GM18517 (cell line): ENCODE results near the gene HTRA3.

Source experiments
- ATAC-seq: cut with Tn5 transposase; IDR thresholded peaks from one replicate; pipeline ENCODE4 v1.9.1; 2021; ENCODE audit warnings: mild to moderate bottlenecking, moderate library complexity; ENCODE audit not compliant: unreplicated experiment

The HTRA3 gene

DNA sequence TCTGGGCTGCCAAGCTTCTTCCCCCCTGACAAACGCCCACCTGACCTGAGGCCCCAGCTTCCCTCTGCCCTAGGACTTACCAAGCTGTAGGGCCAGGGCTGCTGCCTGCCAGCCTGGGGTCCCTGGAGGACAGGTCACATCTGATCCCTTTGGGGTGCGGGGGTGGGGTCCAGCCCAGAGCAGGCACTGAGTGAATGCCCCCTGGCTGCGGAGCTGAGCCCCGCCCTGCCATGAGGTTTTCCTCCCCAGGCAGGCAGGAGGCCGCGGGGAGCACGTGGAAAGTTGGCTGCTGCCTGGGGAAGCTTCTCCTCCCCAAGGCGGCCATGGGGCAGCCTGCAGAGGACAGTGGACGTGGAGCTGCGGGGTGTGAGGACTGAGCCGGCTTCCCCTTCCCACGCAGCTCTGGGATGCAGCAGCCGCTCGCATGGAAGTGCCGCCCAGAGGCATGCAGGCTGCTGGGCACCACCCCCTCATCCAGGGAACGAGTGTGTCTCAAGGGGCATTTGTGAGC is 37.0 kb downstream of the HTRA3 start:
- ATAC-seq = no peak

DNA sequence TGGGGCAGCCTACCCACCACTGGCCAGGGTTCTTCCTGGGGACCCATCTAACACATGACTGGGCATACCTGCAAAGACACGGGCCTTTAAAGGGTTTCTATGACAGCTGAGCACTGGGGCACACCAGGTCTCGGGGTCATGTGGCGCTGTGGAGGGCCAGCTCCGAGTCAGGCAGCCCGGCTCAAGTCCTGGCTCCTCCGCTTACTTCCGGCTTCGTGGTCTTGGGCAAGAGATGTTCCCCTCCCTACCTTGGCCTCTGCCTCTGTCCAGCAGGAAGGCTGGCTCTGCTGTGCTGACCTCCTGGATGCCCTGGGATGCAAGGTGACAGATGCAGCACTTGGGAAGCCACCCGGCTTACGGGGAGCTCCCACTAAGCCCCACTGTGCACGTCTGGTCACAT is 37.6 kb downstream of the HTRA3 start:
- ATAC-seq = no peak

DNA sequence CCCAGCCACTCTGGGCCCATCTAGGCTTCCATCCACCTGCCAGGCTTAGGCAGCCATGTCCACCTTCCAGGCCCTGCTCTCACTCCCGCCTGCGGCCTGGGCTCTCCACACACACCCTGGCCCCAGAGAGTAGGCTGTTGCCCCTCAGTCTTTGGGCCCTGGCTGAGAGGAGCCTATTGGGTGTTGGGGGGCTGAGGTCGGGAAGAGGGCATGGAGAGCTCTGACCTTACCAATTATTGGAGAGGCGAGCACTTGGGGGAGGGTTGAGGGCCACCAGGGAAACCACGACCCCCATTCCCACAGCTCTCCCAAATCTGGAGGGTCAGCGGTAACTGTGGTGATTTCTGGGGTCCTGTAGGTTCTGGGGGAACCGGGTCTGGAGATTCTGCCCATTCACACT is 38.2 kb downstream of the HTRA3 start:
- no peak for ATAC-seq

DNA sequence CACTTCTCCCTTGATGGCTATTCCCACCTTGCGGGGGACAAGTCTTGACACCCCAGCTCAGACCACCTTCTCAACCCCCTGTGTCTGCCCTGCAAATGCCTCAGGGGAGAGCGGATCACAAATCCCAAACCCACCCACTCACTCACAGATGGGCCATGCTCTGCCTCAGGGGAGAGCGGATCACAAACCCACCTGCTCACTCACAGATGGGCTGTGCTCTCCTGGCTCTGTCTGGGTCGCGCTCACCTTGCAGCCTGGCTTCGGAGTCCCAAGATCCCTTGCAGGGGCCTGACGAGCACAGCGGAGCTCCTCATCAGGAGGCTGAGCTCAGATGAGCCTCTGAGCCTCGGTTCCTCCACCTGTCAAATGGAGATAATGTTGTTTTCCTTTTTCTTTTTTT is 38.6 kb downstream of the HTRA3 start:
- no peak for ATAC-seq

DNA sequence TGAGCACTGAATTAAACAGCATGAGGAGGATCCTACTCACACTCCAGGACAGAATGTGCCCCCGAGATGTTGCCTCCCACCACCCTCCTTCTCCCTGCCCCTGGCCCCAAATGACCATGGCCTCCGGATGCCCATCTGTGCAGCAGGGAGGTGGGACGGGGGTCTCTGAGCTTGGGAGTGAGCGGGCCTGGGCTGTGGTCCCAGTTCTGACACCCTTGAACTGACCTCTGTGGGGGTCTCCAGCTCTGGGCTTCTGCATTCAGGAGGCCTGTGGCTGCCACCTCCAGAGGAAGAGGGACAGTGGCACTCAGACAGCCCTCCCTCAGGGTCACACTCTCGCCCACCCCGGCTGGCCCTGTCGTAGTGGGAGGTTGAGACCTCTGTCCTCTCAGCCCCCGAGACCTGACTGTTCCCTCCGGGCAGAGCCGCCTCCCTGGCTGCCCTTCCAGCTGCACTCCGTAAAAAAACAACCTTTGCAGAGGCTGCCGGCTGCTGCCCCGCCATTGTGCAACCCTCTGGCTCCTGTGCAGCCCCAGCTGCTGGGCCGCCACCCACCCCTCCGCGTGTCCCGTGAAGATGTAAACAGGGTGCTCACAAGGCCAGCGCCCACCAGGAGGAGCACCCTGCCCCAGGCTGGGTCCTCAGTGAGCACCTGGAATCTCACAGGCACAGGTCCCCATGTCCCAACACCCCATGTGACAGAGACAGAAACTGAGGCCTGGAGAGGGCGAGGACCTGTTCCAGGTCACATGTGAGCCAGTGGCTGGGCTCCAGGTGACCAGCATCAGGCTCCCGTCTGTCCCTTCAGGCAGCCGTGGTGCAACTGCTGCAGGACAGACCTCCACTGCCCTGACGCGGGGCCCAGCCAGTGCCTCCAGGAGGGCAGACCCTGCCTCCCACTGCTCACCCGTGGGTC is 39.6 kb downstream of the HTRA3 start:
- no peak for ATAC-seq

DNA sequence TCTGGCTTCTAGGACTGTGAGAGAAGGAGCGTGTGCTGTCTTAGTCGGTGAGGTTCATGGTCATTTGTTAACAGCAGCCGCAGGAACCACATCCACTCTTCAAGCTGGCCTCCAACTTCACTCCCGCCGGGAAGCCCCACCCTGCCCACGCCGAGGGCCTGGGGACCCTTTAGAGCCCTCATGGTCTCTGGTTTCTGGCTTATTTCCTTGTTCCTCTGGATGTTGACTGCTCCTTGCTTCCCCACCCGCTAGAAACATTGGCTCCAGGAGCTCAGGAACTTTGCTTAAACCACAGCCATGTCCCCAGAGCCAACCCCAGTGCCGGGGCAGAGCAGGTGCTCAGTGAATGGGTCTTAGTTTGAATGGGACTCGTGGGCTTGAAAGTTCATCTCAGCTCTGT is 40.8 kb downstream of the HTRA3 start:
- no peak for ATAC-seq

DNA sequence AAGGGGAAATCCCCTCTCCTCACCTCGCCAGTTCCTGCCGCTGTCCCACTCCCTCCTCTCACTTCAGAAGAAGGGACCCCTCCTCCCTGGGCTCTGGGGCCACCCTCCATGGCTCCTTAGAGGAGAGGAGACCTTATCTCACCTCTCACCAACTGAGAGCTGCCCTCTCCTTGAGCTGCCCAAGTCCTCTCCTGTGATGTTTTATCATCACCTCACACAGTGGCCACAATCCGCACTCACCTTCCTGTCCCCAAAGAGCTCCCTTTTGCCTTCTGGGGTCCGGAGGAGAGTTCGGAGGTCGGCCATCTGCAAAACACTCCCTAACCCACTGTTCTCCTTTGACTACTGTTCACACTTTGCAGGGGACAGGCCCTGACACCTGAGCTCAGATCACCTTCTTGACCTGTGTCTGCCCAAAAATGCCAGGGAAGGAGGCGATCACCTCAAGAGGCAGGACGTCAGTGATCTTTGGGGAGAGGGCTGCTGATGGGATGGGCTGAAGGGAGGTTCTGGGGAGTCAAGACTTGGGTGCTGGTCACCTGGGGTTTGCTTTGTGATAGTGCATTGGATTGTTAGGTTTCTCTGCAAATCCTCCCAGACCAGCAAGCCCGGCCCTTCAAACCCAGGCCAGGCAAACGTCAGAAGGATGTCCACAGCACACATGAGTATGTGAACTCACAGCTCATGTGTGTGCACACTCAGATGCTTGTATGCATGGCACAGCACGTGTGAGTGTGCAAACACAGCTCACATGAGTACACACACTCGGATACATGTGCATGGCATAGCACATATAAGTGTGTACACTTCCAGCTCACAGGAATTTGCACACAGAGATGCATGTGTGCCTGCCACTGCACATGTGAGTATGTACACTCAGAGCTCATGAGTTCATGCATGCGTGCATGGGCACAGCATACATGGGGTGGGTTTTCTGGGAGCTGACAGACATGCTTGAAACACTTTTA is 41.8 kb downstream of the HTRA3 start:
- no peak for ATAC-seq

DNA sequence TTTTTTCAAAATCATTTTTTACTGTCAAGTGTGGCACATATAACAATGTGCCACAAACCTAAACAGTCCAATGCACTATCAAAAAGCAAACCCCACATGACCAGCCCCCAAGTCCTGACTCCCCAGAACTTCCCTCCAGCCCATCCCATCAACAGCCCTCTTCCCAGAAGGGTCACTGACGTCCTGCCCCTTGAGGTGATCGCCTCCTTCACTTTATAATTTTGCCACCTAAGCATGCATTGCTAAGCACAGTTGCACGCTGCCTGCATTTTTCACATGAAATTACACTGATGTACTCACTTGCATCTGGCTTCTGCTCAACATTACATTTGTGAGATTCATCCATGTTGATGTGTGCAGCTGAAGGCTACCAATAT is 42.5 kb downstream of the HTRA3 start:
- ATAC-seq = no peak

DNA sequence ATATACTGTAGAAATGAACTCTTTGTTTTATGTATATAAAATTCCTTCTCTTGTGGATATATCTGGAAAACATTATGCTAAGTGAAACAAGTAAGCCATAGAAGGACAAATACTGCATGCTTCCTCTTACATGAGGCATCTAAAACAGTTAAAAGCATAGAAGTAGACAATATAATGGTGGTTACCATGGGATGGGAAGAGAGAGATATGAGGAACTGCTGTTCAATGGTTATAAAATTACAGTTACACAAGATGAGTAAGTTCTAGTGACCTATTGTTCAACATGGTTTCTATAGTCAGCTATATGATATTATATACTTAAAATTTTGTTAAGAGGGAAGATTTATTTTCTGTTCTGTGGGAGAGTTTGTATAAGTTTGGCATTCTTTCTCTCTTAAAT is 43.4 kb downstream of the HTRA3 start:
- no peak for ATAC-seq

DNA sequence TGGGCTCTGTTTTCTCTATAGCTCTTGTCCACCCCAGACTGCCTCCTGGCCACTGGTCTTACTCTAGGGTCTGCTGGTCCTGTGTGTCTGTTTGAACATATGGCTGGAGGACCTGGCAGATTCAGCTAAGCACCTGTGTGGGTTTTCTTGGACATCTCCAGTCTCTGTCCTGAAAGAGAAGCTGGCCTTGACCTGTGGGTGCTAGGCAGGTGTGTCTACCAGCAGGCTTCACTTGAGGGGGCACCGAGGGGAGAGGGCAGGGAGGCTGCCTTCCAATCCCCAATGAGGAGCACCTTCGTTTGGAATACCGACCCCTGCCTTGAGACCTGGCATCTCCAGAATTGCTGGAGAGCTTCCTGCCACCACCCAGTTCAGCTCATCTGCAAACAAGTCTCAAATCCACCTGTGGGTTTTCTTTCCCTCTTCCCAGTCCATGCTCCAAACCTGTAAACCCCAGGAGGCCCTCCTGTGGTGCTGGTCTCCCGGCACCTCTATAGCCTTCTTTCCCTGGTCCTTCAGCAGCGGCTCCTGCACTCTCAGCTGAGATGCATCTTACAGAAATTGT is 45.2 kb downstream of the HTRA3 start:
- no peak for ATAC-seq

DNA sequence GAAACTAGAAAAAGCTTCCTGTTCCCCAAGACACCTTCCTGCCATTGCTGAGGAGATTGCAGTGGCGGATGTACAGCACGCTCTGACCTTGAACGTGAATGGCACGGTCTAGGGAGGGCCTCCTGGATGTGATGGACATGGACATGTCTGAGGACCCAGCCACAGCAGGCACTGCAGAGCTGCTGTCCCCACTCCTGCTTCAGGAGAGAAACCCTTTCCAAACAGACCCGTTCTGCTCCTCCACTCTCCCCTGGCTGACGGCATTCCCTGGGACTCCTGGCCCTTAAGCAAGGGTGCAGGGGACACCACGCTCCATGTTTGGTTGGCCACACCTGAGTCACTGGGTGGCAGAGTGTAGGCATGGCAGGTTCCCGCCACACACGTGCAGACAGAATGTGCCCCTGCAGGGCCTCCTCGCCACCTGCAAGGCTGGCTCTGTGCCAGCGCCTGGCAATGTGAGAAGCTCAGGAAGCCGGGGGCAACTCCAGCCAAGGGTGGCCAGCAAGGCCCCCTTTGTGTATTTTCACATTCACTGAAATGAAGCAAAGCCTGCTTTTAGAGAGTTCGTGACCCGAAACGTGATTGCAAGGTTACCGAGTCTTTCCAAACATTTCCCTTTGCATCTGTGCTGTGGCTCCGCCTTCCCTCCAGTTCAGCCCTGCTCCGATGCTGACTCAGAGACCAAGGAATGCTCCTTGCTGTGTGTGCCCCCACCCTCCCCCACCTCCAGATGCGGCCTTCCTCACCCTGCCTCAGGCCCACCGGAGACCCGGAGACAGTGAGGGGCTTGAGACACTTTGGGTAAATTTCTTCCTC is 46.1 kb downstream of the HTRA3 start:
- ATAC-seq = no peak

DNA sequence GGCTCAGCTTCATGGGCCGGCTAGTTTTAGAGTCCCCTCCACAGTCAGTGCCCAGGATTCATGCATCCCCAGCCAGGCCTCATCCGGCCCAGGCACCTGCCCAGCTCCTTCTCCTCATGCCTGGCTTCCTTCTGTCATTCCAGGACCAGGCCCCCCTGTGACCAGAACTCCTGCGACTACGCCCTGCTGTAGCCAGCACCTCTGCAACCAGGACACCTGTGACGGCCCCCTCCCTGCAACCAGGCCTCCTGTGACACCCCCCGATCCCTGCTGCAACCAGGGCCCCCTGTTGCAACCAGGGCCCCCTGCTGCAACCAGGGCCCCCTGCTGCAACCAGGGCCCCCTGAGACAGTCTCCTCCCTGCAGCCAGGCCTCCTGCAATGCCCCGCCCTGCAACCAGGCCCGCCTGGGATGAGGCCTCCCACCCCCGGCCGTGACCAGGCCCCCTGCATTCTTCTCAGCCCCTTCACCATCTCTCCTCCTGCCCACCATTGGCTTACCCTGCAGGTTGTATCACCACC is 46.8 kb downstream of the HTRA3 start:
- no peak for ATAC-seq

DNA sequence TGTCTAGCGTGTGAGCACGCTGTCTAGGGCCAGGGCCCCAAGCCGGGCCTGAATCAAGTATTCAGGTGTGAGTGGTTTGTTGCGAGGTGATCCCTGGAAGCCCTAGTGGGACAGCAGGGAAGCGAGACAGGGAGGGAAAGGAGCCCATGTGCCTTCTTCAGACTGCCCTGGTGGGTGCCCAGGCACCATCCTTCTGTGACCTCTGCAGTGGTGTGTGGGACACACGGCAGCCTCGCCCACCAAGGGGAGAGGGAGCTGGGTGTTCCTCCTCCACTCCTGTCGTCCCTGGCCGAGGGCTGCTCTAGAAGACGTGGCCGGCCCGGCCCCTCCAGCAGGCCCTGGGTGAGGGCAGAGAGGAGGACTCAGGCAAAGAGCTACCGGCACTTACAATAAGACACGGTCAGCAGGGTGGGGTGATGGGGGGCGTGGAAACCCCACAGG is 47.4 kb downstream of the HTRA3 start:
- ATAC-seq = no peak

DNA sequence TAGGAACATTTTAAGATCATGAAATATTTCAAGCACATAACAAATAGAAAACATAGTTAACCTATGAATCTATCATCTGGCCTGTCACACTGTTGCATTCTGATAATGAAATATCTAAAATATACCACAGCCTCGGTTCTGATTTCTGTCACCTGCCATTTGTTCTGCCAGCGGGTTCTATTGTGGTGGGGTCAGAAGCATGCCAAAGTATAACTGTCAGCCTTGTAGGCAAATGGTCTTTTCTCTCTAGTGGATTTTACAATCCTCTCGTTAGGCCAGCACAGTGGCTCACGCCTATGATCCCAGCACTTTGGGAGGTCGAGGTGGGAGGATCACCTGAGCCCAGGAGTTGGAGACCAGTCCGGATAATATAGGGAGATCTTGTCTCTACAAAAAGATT is 47.9 kb downstream of the HTRA3 start:
- no peak for ATAC-seq

DNA sequence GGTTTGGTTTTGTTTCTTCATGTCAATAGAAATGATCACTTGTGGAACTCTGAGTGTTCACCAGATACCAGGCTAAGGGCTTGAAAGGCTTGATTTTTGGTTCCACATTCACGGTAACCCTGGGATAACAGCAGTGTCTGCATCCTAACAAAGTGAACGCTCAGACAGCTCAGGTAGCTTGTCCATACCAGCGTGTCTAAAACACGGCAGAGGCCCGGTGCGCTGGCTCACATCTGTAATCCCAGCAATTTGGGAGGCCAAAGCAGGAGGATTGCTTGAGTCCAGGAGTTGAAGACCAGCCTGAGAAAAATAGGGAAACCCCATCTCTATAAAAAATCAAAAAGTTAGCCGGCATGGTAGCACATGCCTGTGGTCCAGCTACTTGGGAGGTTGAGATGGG is 49.0 kb downstream of the HTRA3 start:
- no peak for ATAC-seq

DNA sequence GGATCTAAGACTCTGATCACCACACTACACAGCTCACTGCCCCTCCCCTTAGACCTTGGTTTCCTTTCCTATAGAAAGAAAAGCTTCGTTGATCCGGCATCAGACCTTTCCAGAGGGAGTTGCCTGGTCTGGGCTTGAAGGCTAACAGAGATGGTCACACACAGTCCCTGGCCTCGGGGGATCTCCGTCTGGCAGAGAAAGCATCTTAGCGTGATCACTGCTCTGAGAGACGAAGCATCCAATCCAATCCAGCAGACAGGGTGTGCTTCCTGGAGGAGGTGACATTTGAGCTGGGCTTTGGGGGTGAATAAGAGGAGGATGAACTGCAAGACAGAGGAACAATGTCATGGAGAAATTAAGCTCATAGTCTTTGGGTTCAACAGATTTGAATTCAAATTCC is 49.5 kb downstream of the HTRA3 start:
- no peak for ATAC-seq

DNA sequence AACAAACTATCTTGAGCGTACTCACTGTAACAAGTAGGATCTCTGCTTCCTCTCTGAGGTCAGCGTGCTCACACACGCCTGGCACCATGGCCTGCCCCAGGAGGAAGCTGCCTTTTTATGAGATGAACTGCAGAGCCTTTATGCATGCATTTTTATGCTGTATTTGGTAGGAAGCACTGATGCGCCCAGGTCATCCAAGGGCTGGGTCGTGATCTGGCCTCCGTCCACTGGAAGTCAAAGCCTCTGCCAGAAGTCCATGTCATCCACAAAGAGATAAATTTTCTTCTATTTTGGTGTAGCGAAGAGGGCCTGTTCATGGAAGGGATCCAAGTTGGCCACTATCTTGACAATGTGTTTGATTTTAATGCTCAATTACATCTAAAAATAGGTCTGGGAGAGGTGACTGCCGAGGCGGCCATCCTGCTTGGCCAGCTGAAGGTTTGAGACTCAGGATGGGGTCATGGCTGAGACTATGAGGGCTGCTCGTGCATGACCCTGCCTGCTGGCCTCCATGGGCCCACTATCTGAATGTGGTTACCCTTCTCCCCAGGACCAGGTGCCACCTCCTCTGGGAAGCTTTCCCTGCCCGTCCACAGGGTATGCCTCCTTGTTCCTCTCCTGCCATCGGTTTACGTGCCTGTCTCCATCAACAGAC is 50.3 kb downstream of the HTRA3 start:
- ATAC-seq = no peak

DNA sequence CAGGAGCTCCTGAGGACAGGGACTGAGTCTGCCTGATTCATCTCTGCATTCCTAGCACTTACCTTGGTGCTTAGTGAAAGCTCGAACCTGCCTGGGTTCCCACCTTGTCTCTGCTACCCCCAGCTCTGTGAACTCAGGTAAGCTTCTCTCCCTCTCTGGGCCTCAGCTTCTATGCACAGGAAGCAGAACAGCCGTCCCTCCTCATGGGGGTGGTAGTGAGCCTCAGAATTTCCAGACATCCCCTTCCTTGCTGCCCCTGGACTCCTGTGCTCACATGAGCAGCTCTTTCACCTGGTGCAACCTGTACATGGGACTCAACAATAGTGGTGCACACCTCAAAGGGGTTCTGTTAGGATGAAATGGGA is 50.8 kb downstream of the HTRA3 start:
- ATAC-seq = no peak

DNA sequence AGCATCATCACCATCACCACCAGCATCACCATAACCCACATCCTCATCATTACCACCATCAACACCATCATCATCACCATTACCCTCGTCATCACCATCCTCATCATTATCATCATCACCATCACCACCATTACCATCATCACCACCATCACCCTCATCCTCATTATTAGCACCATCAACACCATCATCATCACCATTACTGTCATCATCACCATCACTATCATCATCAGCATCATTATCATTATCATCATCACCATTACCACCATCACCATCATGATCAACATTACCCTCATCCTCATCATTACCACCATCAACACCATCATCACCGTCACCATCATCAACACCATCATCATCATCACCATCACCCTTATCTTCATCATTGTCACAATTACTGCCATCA is 51.7 kb downstream of the HTRA3 start:
- ATAC-seq = no peak

DNA sequence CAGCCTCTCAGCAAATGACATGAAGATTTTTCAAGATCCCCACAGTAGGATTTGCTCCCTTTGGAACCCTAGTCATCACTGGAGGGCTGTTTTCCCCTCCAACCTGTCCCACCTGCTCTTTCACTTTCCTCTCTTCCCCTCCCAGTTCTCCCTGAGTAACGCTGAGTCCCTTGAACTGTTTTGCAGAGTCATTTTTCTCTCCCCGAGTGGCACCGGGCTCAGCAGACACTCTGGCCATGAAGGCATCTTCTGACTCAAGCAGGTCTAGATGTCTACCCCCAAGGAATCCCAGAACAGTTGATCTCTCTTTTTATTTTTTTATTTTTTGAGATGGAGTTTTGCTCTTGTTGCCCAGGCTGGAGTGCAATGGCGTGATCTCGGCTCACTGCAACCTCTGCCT is 52.2 kb downstream of the HTRA3 start:
- no peak for ATAC-seq
